Vagina (tissue), 2 donors: Measurements from ENCODE around the gene NKAIN1.

Source experiments
- CTCF ChIP-seq, 3 experiments: fragments of 450-650 bp in 2 of 3; fragments of 200-600 bp in 1 of 3; sonication (generic) in 1 of 3; IDR thresholded peaks; one replicate each; pipeline ENCODE4 v1.5.1; 2017 to 2019; ENCODE audit warnings: antibody characterized with exemption in 3 of 3, mild to moderate bottlenecking in 2 of 3, moderate library complexity in 2 of 3
- POLR2A ChIP-seq, 2 donors: fragments of 450-650 bp; IDR thresholded peaks; one replicate each; pipeline ENCODE4 v1.6.1; 2017; ENCODE audit warnings: antibody characterized with exemption in 2 of 2, mild to moderate bottlenecking in 2 of 2, moderate library complexity in 2 of 2
- POLR2AphosphoS5 ChIP-seq, 2 donors: sonication (generic); formaldehyde crosslinking; IDR thresholded peaks; one replicate each; pipeline ENCODE4 v1.9.0; 2017; ENCODE audit warnings: antibody characterized with exemption in 2 of 2, mild to moderate bottlenecking in 2 of 2, low read depth in 1 of 2; ENCODE audit not compliant: insufficient read depth in 1 of 2

DNA sequence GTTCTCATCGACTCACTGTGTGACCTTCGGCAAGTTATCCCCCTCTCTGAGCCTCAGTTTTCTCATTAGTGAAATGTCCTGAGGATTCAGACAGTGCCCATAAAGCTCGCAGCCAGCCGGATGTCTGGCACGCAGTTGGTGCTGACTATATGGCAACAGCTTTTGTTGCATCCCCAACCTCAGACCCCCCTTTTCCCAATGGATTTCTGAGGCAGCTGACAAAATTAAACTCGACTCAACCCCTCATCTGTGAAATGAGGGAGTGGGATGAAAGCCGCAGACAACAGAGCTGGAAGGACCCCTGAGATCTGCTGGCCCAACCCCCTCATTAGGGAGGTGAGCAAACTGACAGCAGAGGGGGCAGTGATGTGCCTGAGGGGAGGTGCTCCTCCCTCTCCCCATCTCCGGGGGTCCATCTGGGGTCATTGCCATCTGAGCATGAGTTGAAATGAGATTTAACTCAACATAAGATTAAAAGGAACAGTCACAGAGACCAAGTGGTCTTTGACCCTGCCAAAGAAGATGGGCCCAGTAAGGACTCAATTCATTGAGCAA is 40.4 kb downstream of the NKAIN1 start:
- TF ChIP-seq CTCF (IDR thresholded peaks at IDR 0.05), result no peak
- TF ChIP-seq POLR2AphosphoS5 (IDR thresholded peaks at IDR 0.05; ENCODE audit: insufficient read depth in 1 of 2, low read depth in 1 of 2), result no peak
- TF ChIP-seq POLR2A (IDR thresholded peaks at IDR 0.05), result no peak
